SHP77 (cell line): ENCODE results near the gene PCDHB5.
"Not testable (repeated sequence)": the region's sequence is repeated elsewhere in the genome, so short reads cannot be mapped to it uniquely, and the experiment has no call there.

Source experiments
- DNase-seq, 2 experiments: peaks; one replicate each; lab custom pipeline; 2025; lab: John Stamatoyannopoulos, UW

The PCDHB5 gene

DNA sequence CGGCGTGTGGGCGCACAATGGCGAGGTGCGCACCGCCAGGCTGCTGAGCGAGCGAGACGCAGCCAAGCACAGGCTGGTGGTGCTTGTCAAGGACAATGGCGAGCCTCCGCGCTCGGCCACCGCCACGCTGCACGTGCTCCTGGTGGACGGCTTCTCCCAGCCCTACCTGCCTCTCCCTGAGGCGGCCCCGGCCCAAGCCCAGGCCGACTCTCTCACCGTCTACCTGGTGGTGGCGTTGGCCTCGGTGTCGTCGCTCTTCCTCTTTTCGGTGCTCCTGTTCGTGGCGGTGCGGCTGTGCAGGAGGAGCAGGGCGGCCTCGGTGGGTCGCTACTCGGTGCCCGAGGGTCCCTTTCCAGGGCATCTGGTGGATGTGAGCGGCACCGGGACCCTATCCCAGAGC, 17.1 kb downstream of the PCDHB5 start:
- DNase-seq = not testable (repeated sequence)

DNA sequence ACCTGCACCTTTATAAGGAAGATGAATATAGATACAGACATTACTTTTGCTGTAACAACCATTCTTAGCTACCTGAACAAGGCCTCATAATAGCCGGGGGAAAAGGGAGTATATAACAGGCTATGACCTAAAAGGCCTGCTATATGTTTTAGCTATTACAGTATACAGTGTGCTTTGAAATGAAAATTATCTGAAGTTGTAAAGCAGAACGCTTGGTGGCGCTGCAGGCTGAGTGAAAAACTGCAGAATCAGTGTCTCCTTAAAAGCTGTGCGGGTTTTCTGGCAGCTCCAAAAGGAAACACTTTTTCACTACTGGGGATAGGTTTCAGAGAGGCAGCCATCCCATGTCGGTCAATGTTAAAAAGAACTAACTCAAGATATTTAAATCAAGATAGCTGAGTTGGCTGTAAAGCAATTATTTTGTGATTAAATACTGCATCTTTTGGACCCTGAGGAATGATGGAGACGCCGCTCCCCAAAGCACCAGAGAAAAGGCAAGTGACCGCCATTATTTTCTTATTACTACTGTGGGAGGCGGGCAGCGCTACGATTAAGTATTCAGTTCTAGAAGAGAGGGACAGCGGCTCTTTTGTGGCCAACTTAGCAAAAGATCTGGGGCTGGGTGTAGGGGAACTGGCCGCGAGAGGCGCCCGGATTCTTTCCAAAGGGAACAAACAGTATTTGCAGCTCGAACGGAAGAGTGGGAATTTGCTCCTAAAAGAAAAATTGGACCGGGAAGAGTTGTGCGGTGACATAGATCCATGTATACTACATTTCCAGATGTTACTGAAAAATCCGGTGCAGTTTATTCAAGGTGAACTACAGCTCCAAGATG, 20.8 kb downstream of the PCDHB5 start:
- peak; percentile 7 to 31 for DNase-seq

DNA sequence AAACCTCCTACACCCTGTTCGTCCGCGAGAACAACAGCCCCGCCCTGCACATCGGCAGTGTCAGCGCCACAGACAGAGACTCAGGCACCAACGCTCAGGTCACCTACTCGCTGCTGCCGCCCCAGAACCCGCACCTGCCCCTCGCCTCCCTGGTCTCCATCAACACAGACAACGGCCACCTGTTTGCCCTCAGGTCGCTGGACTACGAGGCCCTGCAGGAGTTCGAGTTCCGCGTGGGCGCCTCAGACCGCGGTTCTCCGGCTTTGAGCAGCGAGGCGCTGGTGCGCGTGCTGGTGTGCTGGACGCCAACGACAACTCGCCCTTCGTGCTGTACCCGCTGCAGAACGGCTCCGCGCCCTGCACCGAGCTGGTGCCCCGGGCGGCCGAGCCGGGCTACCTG, 22.4 kb downstream of the PCDHB5 start:
- DNase-seq = not testable (repeated sequence)

DNA sequence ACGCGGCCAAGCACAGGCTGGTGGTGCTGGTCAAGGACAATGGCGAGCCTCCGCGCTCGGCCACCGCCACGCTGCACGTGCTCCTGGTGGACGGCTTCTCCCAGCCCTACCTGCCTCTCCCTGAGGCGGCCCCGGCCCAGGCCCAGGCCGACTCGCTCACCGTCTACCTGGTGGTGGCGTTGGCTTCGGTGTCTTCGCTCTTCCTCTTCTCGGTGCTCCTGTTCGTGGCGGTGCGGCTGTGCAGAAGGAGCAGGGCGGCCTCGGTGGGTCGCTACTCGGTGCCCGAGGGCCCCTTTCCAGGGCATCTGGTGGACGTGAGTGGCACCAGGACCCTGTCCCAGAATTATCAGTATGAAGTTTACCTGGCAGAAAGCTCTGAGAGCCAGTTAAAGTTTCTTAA, 22.9 kb downstream of the PCDHB5 start:
- not testable (repeated sequence) for DNase-seq

DNA sequence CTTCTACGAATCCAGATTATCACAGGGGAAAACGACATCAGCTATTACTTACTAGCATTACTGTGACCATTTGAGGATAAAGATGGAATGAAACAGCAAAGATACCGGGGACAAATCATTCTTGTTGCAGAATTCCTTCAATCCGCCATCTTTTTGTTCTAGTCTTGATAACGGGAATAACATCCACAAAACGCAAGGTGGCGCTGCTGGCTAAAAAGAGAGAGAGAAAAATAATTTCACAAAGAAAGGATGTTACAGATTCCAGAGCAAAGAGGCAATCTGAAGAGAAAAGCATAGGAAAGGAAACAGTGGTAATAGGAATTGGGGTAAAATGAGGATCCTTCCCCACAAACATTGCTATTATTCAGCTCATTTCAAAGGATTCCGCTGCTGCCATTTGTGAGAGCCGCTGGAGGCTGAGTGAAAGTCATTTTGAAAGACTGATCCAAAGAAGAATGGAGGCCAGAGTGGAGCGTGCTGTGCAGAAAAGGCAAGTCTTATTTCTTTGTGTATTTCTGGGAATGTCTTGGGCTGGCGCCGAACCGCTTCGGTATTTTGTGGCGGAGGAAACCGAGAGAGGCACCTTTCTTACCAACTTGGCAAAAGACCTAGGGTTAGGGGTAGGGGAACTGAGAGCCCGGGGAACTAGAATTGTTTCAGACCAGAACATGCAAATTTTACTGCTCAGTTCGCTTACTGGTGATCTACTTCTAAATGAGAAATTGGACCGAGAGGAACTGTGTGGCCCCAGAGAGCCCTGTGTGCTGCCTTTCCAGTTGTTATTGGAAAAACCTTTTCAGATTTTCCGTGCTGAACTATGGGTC, 37.6 kb downstream of the PCDHB5 start, which contains the start of gene PCDHB7:
PCDHB7 (plus strand) TSS at position 264 of the 824 bp plus-strand sequence; CDS start at position 456, 192 bp downstream.
- peak; percentile 67 to 68 for DNase-seq

DNA sequence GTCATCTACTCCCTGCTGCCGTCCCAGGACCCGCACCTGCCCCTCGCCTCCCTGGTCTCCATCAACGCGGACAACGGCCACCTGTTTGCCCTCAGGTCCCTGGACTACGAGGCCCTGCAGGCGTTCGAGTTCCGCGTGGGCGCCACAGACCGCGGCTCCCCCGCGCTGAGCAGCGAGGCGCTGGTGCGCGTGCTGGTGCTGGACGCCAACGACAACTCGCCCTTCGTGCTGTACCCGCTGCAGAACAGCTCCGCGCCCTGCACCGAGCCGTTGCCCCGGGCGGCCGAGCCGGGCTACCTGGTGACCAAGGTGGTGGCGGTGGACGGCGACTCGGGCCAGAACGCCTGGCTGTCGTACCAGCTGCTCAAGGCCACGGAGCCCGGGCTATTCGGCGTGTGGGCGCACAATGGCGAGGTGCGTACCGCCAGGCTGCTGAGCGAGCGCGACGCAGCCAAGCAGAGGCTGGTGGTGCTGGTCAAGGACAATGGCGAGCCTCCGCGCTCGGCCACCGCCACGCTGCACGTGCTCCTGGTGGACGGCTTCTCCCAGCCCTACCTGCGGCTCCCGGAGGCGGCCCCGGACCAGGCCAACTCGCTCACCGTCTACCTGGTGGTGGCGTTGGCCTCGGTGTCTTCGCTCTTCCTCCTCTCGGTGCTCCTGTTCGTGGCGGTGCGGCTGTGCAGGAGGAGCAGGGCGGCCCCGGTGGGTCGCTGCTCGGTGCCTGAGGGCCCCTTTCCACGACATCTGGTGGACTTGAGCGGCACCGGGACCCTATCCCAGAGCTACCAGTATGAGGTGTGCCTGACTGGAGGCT, 39.5 kb downstream of the PCDHB5 start:
- not testable (repeated sequence) for DNase-seq

DNA sequence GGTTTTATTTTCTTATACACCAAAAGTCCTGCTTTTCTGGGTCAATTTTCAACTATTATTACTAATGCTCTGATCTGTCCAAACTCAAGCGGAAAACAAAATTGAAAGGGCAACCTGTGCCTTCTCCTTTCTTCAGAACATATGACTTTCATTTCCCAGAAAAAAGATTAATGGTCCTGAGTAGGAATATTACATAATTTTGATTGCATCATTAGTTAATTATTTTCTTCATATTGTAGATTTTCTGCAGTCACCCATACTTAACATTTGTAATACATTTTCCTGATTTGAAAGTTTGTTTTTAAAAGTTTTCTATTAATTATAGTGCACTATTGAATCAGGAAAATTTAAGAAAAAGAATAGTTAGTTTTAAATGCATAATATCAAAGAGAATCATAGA, 40.9 kb downstream of the PCDHB5 start:
- no peak for DNase-seq

DNA sequence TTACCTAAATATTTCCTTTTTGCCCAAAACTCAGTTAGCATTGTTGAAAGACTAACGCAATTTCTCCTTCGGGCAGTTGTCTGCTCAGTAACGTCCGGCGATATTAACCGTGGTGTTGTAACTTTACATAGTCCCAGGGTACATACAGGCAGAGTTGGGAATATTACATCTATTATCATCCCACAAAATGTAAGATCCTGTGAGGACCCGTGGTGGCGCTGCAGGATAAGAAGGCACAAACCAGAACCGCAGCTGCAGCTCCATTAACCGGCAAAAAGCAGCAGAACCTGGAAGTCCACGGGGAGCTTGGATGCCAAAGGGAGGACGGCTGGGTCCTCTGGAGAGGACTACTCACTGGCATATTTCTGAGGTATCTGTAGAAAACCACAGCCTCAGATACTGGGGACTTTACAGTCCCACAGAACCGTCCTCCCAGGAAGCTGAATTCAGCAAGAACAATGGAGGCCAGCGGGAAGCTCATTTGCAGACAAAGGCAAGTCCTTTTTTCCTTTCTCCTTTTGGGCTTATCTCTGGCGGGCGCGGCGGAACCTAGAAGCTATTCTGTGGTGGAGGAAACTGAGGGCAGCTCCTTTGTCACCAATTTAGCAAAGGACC, 42.7 kb downstream of the PCDHB5 start, which contains the start of gene PCDHB8:
PCDHB8 (plus strand) TSS at position 214 of the 615 bp plus-strand sequence; CDS start at position 459, 245 bp downstream.
- peak; percentile 50 to 62 for DNase-seq

DNA sequence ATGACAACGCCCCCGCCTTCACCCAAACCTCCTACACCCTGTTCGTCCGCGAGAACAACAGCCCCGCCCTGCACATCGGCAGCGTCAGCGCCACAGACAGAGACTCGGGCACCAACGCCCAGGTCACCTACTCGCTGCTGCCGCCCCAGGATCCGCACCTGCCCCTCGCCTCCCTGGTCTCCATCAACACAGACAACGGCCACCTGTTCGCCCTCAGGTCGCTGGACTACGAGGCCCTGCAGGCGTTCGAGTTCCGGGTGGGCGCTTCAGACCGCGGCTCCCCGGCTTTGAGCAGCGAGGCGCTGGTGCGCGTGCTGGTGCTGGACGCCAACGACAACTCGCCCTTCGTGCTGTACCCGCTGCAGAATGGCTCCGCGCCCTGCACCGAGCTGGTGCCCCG, 44.4 kb downstream of the PCDHB5 start:
- not testable (repeated sequence) for DNase-seq

DNA sequence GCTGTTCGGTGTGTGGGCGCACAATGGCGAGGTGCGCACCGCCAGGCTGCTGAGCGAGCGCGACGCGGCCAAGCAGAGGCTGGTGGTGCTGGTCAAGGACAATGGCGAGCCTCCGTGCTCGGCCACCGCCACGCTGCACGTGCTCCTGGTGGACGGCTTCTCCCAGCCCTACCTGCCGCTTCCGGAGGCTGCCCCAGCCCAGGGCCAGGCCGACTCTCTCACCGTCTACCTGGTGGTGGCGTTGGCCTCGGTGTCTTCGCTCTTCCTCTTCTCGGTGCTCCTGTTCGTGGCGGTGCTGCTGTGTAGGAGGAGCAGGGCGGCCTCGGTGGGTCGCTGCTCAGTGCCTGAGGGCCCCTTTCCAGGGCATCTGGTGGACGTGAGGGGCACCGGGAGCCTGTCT, 44.9 kb downstream of the PCDHB5 start:
- not testable (repeated sequence) for DNase-seq

DNA sequence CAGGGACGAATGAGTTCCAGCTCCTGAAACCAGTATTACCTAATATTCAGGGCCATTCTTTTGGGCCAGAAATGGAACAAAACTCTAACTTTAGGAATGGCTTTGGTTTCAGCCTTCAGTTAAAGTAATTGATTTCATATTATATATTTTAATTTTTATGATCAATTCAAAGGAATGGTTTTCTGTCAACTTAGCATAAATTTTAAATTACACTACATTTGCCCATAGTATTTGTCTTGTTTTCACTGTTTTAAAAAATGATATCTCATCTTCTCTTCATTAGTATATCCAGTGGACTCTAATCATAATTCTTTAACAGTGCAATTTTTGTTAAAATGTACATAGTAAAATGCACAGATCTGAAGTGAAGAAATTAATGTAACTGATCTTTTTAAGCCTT, 45.3 kb downstream of the PCDHB5 start:
- no peak for DNase-seq

DNA sequence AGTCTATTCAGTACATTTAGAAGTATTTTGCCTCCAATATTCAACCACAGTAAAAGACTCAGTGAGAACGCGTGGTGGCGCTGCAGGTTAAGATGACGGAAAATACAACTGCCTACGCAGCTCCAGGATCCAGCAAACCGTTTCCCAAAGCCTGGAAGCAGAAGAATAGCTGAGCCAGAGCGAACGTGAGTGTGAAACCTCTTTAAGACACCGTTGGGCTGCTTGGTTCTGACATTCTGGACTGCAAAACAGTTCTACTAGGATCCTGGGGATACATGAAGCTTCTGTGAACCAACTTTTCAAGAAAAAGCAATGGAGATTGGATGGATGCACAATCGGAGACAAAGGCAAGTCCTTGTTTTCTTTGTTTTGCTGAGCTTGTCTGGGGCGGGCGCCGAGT, 47.2 kb downstream of the PCDHB5 start, which contains the start of gene PCDHB16:
PCDHB16 (plus strand) TSS at position 140 of the 400 bp plus-strand sequence; CDS start at position 313, 173 bp downstream.
- DNase-seq = no peak

DNA sequence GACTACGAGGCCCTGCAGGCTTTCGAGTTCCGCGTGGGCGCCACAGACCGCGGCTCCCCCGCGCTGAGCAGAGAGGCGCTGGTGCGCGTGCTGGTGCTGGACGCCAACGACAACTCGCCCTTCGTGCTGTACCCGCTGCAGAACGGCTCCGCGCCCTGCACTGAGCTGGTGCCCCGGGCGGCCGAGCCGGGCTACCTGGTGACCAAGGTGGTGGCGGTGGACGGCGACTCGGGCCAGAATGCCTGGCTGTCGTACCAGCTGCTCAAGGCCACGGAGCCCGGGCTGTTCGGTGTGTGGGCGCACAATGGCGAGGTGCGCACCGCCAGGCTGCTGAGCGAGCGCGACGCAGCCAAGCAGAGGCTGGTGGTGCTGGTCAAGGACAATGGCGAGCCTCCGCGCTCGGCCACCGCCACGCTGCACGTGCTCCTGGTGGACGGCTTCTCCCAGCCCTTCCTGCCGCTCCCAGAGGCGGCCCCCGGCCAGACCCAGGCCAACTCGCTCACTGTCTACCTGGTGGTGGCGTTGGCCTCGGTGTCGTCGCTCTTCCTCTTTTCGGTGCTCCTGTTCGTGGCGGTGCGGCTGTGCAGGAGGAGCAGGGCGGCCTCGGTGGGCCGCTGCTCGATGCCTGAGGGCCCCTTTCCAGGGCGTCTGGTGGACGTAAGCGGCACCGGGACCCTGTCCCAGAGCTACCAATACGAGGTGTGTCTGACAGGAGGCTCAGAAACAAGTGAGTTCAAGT, 49.3 kb downstream of the PCDHB5 start:
- DNase-seq = not testable (repeated sequence)

DNA sequence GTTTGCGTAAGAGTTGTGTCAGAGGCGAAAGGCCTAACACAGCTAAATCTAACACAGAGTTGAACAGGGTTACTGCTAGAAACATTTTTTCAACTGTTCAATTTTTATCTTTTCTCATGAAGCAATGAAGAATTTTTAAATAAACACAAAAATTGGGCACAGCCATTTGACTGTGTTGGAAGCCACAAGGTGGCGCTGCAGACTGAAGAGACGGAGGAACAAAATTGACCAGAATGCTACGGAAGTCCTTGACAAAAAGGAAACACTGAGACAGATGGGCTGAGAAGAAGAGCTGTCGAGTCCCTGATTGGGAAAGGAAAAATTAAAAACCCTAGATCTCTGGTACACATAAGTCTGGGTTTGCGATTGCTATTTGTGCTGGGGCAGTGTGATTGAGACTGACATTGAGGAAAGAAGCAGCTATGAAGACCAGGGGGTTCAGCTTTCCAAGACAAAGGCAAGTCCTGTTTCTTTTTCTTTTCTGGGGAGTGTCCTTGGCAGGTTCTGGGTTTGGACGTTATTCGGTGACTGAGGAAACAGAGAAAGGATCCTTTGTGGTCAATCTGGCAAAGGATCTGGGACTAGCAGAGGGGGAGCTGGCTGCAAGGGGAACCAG, 52.0 kb downstream of the PCDHB5 start, which contains the start of gene PCDHB9:
PCDHB9 (plus strand) TSS at position 265 of the 616 bp plus-strand sequence; CDS start at position 423, 158 bp downstream.
- DNase-seq = no peak
